HepG2 (cell line): ENCODE measurements around the gene CCN2. TPM values are rescaled to one million over a fixed set of nuclear protein-coding genes. Genes with fewer than 3 reads are reported as not detected.

ENCODE experiments used
- DBP ChIP-seq: sonication (generic); formaldehyde crosslinking; IDR thresholded peaks from 2 replicates; pipeline ENCODE4 v1.4.0; 2020; ENCODE audit warnings: missing genetic modification reagents; ENCODE audit errors: not compliant biosample characterization
- GABPA ChIP-seq, 2 experiments: IDR thresholded peaks; 2 replicates each; pipeline ENCODE4 v1.6.1; 2011 to 2016; ENCODE audit warnings: low read depth in 2 of 2, low read length in 1 of 2, missing biosample characterization in 1 of 2, missing genetic modification characterization in 1 of 2
- GABPB1 ChIP-seq: IDR thresholded peaks from 2 replicates; pipeline ENCODE4 v1.6.1; 2016; ENCODE audit warnings: mild to moderate bottlenecking, missing genetic modification reagents, moderate library complexity, missing compliant biosample characterization
- MTF1 ChIP-seq: sonication (generic); formaldehyde crosslinking; IDR thresholded peaks from 2 replicates; pipeline ENCODE4 v1.5.0; 2020; ENCODE audit warnings: missing genetic modification reagents
- NFAT5 ChIP-seq: sonication (generic); formaldehyde crosslinking; IDR thresholded peaks from 2 replicates; pipeline ENCODE4 v1.4.0; 2020; ENCODE audit warnings: missing genetic modification reagents
- PLRG1 ChIP-seq: fragments of 450-650 bp; conservative IDR thresholded peaks from 2 replicates; pipeline ENCODE4 v1.6.1; 2016
- SMAD3 ChIP-seq: sonication (generic); formaldehyde crosslinking; IDR thresholded peaks from 2 replicates; pipeline ENCODE4 v1.4.0; 2020; ENCODE audit warnings: missing genetic modification reagents
- TP53 ChIP-seq: sonication (generic); formaldehyde crosslinking; conservative IDR thresholded peaks from 2 replicates; pipeline ENCODE4 v1.4.0; 2020; ENCODE audit warnings: missing genetic modification reagents
- XRCC5 ChIP-seq: fragments of 200-400 bp; formaldehyde crosslinking; optimal IDR thresholded peaks from 2 replicates; pipeline ENCODE3; 2017; ENCODE audit warnings: mild to moderate bottlenecking, low read length
- ZKSCAN1 ChIP-seq: fragments of 150-350 bp; IDR thresholded peaks from 2 replicates; pipeline ENCODE4 v1.6.1; 2014; ENCODE audit warnings: low read length
- ZNF234 ChIP-seq: sonication (generic); formaldehyde crosslinking; conservative IDR thresholded peaks from 2 replicates; pipeline ENCODE4 v1.5.1; 2020; ENCODE audit warnings: mild to moderate bottlenecking, missing genetic modification reagents
- ZNF331 ChIP-seq: sonication (generic); formaldehyde crosslinking; IDR thresholded peaks from 2 replicates; pipeline ENCODE4 v1.4.0; 2020; ENCODE audit warnings: missing genetic modification reagents
- ZNF335 ChIP-seq: sonication (generic); formaldehyde crosslinking; IDR thresholded peaks from 2 replicates; pipeline ENCODE4 v1.4.0; 2020; ENCODE audit warnings: missing genetic modification reagents
- ZNF784 ChIP-seq: sonication (generic); formaldehyde crosslinking; IDR thresholded peaks from 2 replicates; pipeline ENCODE4 v1.5.1; 2020; ENCODE audit warnings: missing genetic modification reagents, mild to moderate bottlenecking, borderline replicate concordance
- polyA plus RNA-seq, 8 experiments: library from polyadenylated mRNA; depleted of rRNA in 3 of 8; stranded (reverse) in 7 of 8; unstranded in 1 of 8; fragments of >200 nt; fragmentation: Illumina TruSeq in 4 of 8; extraction: Trizol in 4 of 8; gene quantifications; 2 replicates each; pipeline versions ENCODE4 v1.2.1 to v1.2.3, GENCODE V29; 2011 to 2016; ENCODE audit warnings: low read depth in 4 of 8, missing spikeins in 1 of 8, mixed read lengths in 1 of 8; ENCODE audit not compliant: insufficient read depth in 1 of 8
- total RNA-seq, 5 experiments: library from RNA; depleted of rRNA; stranded (reverse); fragments of >200 nt; fragmentation: Illumina TruSeq; extraction: Trizol; gene quantifications; 2 replicates each; pipeline ENCODE4 v1.2.3, GENCODE V29; 2016; ENCODE audit warnings: low read depth in 1 of 5
- TF ChIP-seq, protein P1 (sequence below): sonication (generic); formaldehyde crosslinking; IDR thresholded peaks from 2 replicates; pipeline ENCODE4 v1.5.0; 2020; ENCODE audit warnings: mild to moderate bottlenecking, missing genetic modification reagents
- TF ChIP-seq, protein P2 (sequence below): sonication (generic); formaldehyde crosslinking; IDR thresholded peaks from 2 replicates; pipeline ENCODE4 v1.5.0; 2020; ENCODE audit warnings: mild to moderate bottlenecking, missing genetic modification reagents, borderline replicate concordance
- TF ChIP-seq, protein P3 (sequence below): sonication (generic); formaldehyde crosslinking; IDR thresholded peaks from 2 replicates; pipeline ENCODE4 v1.8.1; 2023; ENCODE audit warnings: mild to moderate bottlenecking, missing genetic modification reagents

CCN2 gene
- total and polyA plus RNA-seq, 2 of the 13 experiments (the other 11 are each of a cell fraction or from before 2014, with no cell fraction given) = 34.7 to 316 TPM

DNA sequence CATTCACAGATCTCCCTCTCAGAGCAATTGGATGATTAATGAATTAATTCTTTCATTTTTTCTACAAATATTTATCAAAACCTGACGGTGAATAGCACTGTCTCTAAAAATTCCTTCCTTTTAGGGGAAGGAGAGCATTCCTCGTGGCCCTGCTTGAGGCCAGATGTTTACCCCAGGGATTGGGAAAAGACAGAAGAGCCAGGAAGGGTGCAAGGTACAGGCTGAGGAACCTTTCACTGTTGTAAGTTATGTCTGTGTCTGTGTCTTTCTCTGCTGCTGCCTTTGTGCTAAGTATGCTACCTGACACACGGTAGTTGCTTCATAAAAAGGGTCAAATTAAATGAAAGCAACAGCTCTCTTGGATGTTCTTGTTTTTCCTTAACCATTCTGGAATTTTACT, 27.4 kb upstream of the CCN2 start (continued):
- TF ChIP-seq, protein P1, sequence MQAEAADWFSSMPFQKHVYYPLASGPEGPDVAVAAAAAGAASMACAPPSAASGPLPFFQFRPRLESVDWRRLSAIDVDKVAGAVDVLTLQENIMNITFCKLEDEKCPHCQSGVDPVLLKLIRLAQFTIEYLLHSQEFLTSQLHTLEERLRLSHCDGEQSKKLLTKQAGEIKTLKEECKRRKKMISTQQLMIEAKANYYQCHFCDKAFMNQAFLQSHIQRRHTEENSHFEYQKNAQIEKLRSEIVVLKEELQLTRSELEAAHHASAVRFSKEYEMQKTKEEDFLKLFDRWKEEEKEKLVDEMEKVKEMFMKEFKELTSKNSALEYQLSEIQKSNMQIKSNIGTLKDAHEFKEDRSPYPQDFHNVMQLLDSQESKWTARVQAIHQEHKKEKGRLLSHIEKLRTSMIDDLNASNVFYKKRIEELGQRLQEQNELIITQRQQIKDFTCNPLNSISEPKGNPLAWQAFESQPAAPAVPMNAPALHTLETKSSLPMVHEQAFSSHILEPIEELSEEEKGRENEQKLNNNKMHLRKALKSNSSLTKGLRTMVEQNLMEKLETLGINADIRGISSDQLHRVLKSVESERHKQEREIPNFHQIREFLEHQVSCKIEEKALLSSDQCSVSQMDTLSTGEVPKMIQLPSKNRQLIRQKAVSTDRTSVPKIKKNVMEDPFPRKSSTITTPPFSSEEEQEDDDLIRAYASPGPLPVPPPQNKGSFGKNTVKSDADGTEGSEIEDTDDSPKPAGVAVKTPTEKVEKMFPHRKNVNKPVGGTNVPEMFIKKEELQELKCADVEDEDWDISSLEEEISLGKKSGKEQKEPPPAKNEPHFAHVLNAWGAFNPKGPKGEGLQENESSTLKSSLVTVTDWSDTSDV (CRISPR knock-in tag) = no peak
- TF ChIP-seq GABPB1 (CRISPR knock-in tag) (no peak), SMAD3 (CRISPR knock-in tag) (0 out of 2 replicates have a peak, but pooled peaks have one; percentile 67), ZNF784 (CRISPR knock-in tag) (no peak), GABPA (IDR thresholded peaks at IDR 0.05; ENCODE audit: low read depth, low read length) (no peak), GABPA (CRISPR knock-in tag; IDR thresholded peaks at IDR 0.05; ENCODE audit: low read depth) (no peak), ZNF234 (CRISPR knock-in tag) (no peak), ZKSCAN1 (no peak), PLRG1 (no peak), ZNF331 (CRISPR knock-in tag) (peak; percentile 57; the same call in 1 of the 2 replicates), ZNF335 (no peak), TP53 (no peak), MTF1 (CRISPR knock-in tag) (no peak), XRCC5 (peak; percentile 23), NFAT5 (CRISPR knock-in tag) (no peak), DBP (no peak)
- TF ChIP-seq, protein P2, sequence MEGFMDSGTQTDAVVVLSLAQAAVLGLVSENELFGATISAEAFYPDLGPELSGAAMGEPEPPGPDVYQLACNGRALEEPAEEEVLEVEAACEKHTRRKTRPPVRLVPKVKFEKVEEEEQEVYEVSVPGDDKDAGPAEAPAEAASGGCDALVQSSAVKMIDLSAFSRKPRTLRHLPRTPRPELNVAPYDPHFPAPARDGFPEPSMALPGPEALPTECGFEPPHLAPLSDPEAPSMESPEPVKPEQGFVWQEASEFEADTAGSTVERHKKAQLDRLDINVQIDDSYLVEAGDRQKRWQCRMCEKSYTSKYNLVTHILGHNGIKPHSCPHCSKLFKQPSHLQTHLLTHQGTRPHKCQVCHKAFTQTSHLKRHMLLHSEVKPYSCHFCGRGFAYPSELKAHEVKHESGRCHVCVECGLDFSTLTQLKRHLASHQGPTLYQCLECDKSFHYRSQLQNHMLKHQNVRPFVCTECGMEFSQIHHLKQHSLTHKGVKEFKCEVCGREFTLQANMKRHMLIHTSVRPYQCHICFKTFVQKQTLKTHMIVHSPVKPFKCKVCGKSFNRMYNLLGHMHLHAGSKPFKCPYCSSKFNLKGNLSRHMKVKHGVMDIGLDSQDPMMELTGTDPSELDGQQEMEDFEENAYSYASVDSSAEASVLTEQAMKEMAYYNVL (CRISPR knock-in tag) = 0 out of 2 replicates have a peak, but pooled peaks have one; percentile 64
- TF ChIP-seq, protein P3, sequence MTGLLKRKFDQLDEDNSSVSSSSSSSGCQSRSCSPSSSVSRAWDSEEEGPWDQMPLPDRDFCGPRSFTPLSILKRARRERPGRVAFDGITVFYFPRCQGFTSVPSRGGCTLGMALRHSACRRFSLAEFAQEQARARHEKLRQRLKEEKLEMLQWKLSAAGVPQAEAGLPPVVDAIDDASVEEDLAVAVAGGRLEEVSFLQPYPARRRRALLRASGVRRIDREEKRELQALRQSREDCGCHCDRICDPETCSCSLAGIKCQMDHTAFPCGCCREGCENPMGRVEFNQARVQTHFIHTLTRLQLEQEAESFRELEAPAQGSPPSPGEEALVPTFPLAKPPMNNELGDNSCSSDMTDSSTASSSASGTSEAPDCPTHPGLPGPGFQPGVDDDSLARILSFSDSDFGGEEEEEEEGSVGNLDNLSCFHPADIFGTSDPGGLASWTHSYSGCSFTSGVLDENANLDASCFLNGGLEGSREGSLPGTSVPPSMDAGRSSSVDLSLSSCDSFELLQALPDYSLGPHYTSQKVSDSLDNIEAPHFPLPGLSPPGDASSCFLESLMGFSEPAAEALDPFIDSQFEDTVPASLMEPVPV = no peak
